Measurements from ENCODE around the gene RALGAPA2.

RALGAPA2 gene

DNA sequence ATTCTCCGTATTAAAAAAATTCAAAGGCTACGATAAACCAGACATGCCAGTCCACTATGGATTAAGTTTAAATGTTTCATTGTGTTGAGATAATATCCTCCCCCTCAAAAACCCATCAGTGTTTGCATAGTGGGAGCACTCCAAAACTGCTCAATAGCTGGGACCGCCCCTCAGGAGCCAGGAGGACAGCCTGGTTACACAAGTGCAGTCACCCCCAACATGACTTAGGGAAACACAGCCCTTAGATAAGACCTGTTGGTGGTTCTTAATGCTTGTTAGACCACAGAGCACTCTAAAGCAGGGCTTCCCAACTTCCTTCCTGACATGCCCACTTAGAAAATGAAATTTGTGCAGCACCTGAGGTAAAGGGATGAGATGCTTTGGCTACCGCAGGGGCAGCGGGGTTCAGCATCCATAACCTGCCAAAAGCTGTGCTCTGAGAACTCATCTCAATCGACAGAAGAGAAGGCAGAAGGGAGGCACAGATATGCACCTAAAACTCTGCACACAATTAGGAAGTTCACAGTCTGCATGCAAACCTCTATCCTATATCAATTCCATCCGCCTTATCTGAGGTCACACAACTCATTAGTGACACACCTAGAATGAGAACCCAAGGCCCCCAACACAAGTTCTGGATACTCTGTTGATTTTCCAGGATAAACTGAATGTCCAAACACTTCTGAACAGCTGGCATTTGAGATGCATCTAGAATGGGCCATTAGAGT lies 74.3 kb downstream of the RALGAPA2 start:
- H3K4me3 ChIP-seq (ENCODE audit: low read depth in 1 of 2, low read length in 2 of 2), result no peak overlapping the region
- no peaks in the 10 kb centered on the region for H3K27me3 ChIP-seq (ENCODE audit: control insufficient read depth in 1 of 2, insufficient read depth in 2 of 2, low read length in 2 of 2)
- no peaks in the 10 kb centered on the region for H3K4me1 ChIP-seq (ENCODE audit: control insufficient read depth in 1 of 2, insufficient read depth in 2 of 2, low read length in 2 of 2)
- peaks cover 21 to 57% of the 10 kb centered on the region in 2 donors for H3K36me3 ChIP-seq (ENCODE audit: control insufficient read depth in 1 of 2, insufficient read depth in 2 of 2, low read length in 2 of 2)
- H3K9me3 ChIP-seq (ENCODE audit: control insufficient read depth in 1 of 2, low read length in 2 of 2), result no peaks in the 10 kb centered on the region
- no peak overlapping the region for H3K27ac ChIP-seq (ENCODE audit: low read depth, low read length)
- no peak overlapping the region for H3K9ac ChIP-seq (ENCODE audit: low read depth in 1 of 2, low read length in 2 of 2)

DNA sequence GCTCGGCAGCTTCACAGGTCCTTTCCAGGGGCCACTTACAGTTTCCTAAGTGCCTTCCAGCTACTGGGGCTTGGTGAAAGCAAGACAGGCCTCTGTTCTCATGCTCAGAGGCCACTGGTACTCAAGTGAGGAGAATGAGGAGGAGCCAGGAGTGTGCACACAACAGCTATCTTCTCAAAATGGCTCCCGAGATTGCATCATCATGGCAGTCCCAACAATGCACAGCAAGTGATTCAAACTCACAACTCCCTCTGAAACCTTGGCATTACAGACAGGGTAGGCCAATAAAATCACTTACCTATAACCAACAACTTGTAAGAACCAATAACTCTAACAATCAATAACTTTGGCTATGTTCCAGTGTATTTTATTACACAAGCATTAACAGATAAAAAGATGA lies 77.4 kb downstream of the RALGAPA2 start:
- Histone ChIP-seq H3K9ac (ENCODE audit: low read depth in 1 of 2, low read length in 2 of 2) (no peak overlapping the region), H3K27ac (ENCODE audit: low read depth, low read length) (no peak overlapping the region), H3K27me3 (ENCODE audit: control insufficient read depth in 1 of 2, insufficient read depth in 2 of 2, low read length in 2 of 2) (no peaks in the 10 kb centered on the region), H3K9me3 (ENCODE audit: control insufficient read depth in 1 of 2, low read length in 2 of 2) (no peaks in the 10 kb centered on the region), H3K36me3 (ENCODE audit: control insufficient read depth in 1 of 2, insufficient read depth in 2 of 2, low read length in 2 of 2) (peaks cover 24 to 61% of the 10 kb centered on the region in 2 donors), H3K4me1 (ENCODE audit: control insufficient read depth in 1 of 2, insufficient read depth in 2 of 2, low read length in 2 of 2) (no peaks in the 10 kb centered on the region), H3K4me3 (ENCODE audit: low read depth in 1 of 2, low read length in 2 of 2) (no peak overlapping the region)

DNA sequence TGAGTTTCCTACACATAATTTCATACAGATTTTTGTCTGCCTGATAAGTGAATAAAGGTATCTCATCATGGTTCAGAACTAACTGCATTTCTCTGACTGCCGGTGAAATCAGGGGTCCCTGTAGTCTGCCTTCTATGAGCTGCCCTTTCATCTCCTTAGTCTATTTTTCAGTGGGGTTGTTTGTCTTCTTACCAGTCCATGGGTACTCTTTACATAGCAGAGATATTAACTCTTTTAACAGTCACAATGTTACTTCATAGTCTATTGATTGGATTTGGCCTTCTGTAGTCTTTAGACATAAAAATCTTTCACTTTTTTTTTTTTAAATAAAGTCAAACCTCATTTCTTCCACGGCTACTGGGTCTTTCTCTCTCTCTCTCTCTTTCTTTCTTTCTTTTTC lies 79.8 kb downstream of the RALGAPA2 start:
- Histone ChIP-seq H3K4me3 (ENCODE audit: low read depth in 1 of 2, low read length in 2 of 2) (no peak overlapping the region), H3K27ac (ENCODE audit: low read depth, low read length) (no peak overlapping the region), H3K9me3 (ENCODE audit: control insufficient read depth in 1 of 2, low read length in 2 of 2) (no peaks in the 10 kb centered on the region), H3K4me1 (ENCODE audit: control insufficient read depth in 1 of 2, insufficient read depth in 2 of 2, low read length in 2 of 2) (no peaks in the 10 kb centered on the region), H3K27me3 (ENCODE audit: control insufficient read depth in 1 of 2, insufficient read depth in 2 of 2, low read length in 2 of 2) (no peaks in the 10 kb centered on the region), H3K36me3 (ENCODE audit: control insufficient read depth in 1 of 2, insufficient read depth in 2 of 2, low read length in 2 of 2) (peaks cover 32 to 62% of the 10 kb centered on the region in 2 donors), H3K9ac (ENCODE audit: low read depth in 1 of 2, low read length in 2 of 2) (no peak overlapping the region)

DNA sequence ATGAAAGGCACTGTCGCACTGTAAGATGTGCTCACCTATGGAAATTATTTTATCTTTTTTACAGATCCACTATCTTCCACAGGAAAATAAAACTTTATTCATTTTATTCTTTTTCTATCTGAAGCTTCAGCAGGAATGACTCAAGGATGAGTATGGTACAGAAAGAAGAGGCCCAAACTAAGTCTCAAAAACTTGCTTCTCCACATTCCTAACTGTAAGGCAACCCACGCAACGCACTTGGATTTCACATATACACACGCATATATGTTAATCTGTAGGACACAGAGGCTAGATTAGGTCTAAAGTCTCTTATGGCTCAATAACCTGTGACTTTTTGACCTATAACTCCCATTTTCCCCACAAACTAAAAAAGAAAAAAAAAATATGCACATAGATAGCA lies 81.9 kb downstream of the RALGAPA2 start:
- H3K36me3 ChIP-seq (ENCODE audit: control insufficient read depth in 1 of 2, insufficient read depth in 2 of 2, low read length in 2 of 2), result peaks cover 41 to 67% of the 10 kb centered on the region in 2 donors
- no peaks in the 10 kb centered on the region for H3K27me3 ChIP-seq (ENCODE audit: control insufficient read depth in 1 of 2, insufficient read depth in 2 of 2, low read length in 2 of 2)
- H3K4me1 ChIP-seq (ENCODE audit: control insufficient read depth in 1 of 2, insufficient read depth in 2 of 2, low read length in 2 of 2), result no peaks in the 10 kb centered on the region
- H3K27ac ChIP-seq (ENCODE audit: low read depth, low read length), result no peak overlapping the region
- no peaks in the 10 kb centered on the region for H3K9me3 ChIP-seq (ENCODE audit: control insufficient read depth in 1 of 2, low read length in 2 of 2)
- no peak overlapping the region for H3K9ac ChIP-seq (ENCODE audit: low read depth in 1 of 2, low read length in 2 of 2)
- no peak overlapping the region for H3K4me3 ChIP-seq (ENCODE audit: low read depth in 1 of 2, low read length in 2 of 2)

DNA sequence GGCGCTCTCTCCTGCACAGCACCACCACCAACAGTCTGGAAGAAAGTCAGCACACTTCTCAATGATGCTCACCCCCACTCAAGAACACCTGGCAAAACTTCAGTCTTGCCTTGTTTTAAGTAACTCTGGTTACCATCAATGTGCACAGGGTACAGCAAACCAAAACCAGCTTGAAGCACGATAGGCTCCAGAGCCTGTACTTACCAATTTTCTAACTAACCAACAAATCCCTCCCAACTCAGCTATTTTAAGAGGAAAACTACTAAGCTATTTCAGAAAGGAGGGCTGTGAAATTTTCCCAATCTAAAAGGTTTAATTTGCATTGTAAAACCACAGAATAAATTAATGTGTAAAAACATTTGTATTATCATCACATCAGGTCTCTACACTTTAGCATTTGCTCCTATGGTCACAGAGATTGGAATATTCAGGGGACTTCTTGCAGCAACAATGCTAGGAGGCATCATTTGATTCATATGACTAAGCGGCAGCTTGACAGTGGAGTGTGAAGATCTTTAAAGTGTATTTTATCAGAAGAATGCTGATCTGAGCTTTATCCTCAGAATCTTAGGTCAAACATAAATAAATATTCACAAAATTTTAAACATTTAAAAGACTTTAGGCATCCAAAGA lies 82.8 kb downstream of the RALGAPA2 start:
- H3K4me3 ChIP-seq (ENCODE audit: low read depth in 1 of 2, low read length in 2 of 2), result no peak overlapping the region
- peaks cover 34 to 60% of the 10 kb centered on the region in 2 donors for H3K36me3 ChIP-seq (ENCODE audit: control insufficient read depth in 1 of 2, insufficient read depth in 2 of 2, low read length in 2 of 2)
- H3K9ac ChIP-seq (ENCODE audit: low read depth in 1 of 2, low read length in 2 of 2), result no peak overlapping the region
- no peaks in the 10 kb centered on the region for H3K9me3 ChIP-seq (ENCODE audit: control insufficient read depth in 1 of 2, low read length in 2 of 2)
- no peak overlapping the region for H3K27ac ChIP-seq (ENCODE audit: low read depth, low read length)
- H3K4me1 ChIP-seq (ENCODE audit: control insufficient read depth in 1 of 2, insufficient read depth in 2 of 2, low read length in 2 of 2), result no peaks in the 10 kb centered on the region
- no peaks in the 10 kb centered on the region for H3K27me3 ChIP-seq (ENCODE audit: control insufficient read depth in 1 of 2, insufficient read depth in 2 of 2, low read length in 2 of 2)

DNA sequence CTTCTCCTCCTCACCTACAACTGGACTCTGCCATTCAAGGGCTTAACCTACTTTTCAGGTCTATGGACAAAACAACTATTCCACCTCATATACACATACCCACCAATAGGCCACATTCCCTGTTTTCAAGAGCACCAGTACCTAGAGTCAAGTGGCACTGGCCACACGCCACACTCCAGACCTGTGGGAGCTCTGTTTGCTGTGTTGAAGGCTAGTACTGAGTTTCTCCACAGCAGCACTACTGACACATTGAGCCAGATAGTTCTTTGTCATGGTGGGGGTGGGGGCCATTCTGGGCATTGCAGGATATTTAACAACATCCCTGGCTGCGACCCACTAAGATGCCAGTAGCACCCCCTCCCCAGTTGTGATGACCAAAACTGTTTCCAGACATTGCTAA lies 84.1 kb downstream of the RALGAPA2 start:
- Histone ChIP-seq H3K27me3 (ENCODE audit: control insufficient read depth in 1 of 2, insufficient read depth in 2 of 2, low read length in 2 of 2) (no peaks in the 10 kb centered on the region), H3K4me1 (ENCODE audit: control insufficient read depth in 1 of 2, insufficient read depth in 2 of 2, low read length in 2 of 2) (no peaks in the 10 kb centered on the region), H3K9me3 (ENCODE audit: control insufficient read depth in 1 of 2, low read length in 2 of 2) (no peaks in the 10 kb centered on the region), H3K27ac (ENCODE audit: low read depth, low read length) (no peak overlapping the region), H3K9ac (ENCODE audit: low read depth in 1 of 2, low read length in 2 of 2) (no peak overlapping the region), H3K4me3 (ENCODE audit: low read depth in 1 of 2, low read length in 2 of 2) (no peak overlapping the region), H3K36me3 (ENCODE audit: control insufficient read depth in 1 of 2, insufficient read depth in 2 of 2, low read length in 2 of 2) (peaks cover 27 to 55% of the 10 kb centered on the region in 2 donors)

DNA sequence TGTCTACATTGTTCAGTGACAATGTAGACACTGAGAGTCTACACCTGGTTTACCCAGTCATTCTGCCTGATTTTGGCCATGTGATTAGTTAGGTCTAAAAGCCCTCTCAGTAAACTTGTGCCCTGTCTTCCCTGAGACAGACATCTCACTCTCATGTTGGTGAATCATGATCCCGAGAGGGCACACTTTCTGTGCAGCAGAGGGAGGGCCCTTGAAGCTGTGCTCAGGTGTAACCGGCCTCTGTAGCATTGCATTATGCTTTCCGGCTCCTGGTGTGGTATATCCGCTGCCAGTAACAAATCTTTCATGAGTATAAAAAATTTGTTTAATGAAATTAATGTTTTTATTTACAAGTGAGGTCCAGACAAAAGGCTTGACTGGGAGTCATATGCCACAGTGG lies 85.0 kb downstream of the RALGAPA2 start:
- Histone ChIP-seq H3K4me1 (ENCODE audit: control insufficient read depth in 1 of 2, insufficient read depth in 2 of 2, low read length in 2 of 2) (no peaks in the 10 kb centered on the region), H3K9ac (ENCODE audit: low read depth in 1 of 2, low read length in 2 of 2) (no peak overlapping the region), H3K4me3 (ENCODE audit: low read depth in 1 of 2, low read length in 2 of 2) (no peak overlapping the region), H3K27ac (ENCODE audit: low read depth, low read length) (no peak overlapping the region), H3K27me3 (ENCODE audit: control insufficient read depth in 1 of 2, insufficient read depth in 2 of 2, low read length in 2 of 2) (no peaks in the 10 kb centered on the region), H3K36me3 (ENCODE audit: control insufficient read depth in 1 of 2, insufficient read depth in 2 of 2, low read length in 2 of 2) (peaks cover 27 to 53% of the 10 kb centered on the region in 2 donors), H3K9me3 (ENCODE audit: control insufficient read depth in 1 of 2, low read length in 2 of 2) (no peaks in the 10 kb centered on the region)

DNA sequence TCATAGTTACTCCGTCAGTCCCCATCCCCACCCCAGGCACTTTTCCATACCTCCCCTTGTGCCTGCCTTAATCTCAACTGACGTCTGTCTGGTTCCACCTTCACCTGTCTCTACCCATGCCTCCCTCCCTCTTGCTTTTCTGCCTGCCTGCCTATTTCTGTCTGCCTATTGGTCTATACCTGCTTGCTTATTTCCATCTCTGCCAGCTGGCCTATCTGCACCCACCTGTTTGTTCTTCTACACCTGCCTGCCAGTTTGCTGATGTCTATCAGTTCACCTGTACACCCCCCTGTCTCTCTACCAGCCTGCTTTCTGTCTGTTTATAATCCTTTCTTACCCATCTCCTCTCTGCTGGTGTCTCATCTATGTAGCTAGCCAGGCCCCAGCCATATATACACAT lies 87.5 kb downstream of the RALGAPA2 start:
- H3K27ac ChIP-seq (ENCODE audit: low read depth, low read length), result no peak overlapping the region
- no peaks in the 10 kb centered on the region for H3K4me1 ChIP-seq (ENCODE audit: control insufficient read depth in 1 of 2, insufficient read depth in 2 of 2, low read length in 2 of 2)
- H3K27me3 ChIP-seq (ENCODE audit: control insufficient read depth in 1 of 2, insufficient read depth in 2 of 2, low read length in 2 of 2), result no peaks in the 10 kb centered on the region
- H3K9ac ChIP-seq (ENCODE audit: low read depth in 1 of 2, low read length in 2 of 2), result no peak overlapping the region
- no peak overlapping the region for H3K4me3 ChIP-seq (ENCODE audit: low read depth in 1 of 2, low read length in 2 of 2)
- no peaks in the 10 kb centered on the region for H3K9me3 ChIP-seq (ENCODE audit: control insufficient read depth in 1 of 2, low read length in 2 of 2)
- peaks cover 24 to 49% of the 10 kb centered on the region in 2 donors for H3K36me3 ChIP-seq (ENCODE audit: control insufficient read depth in 1 of 2, insufficient read depth in 2 of 2, low read length in 2 of 2)

DNA sequence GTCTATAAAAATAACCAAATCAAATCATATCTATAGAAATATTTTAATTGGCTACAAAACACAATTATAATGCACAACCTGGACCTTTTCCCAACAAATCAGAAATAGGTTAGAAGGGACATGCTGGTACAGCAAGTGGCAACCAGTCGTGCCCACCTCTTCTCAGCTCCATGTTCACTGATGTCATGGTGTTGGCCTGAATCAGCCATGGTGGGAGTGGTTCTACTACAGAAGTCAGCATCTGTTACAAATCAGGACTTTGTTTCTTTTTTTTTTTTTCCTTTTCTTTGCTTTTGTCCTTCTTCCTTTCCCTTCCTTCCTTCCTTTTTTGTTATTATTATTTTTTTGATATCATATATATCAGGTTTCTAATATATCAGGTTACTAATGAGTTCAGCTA lies 91.2 kb downstream of the RALGAPA2 start:
- H3K4me3 ChIP-seq (ENCODE audit: low read depth in 1 of 2, low read length in 2 of 2), result no peak overlapping the region
- no peak overlapping the region for H3K27ac ChIP-seq (ENCODE audit: low read depth, low read length)
- H3K4me1 ChIP-seq (ENCODE audit: control insufficient read depth in 1 of 2, insufficient read depth in 2 of 2, low read length in 2 of 2), result no peaks in the 10 kb centered on the region
- no peaks in the 10 kb centered on the region for H3K9me3 ChIP-seq (ENCODE audit: control insufficient read depth in 1 of 2, low read length in 2 of 2)
- H3K27me3 ChIP-seq (ENCODE audit: control insufficient read depth in 1 of 2, insufficient read depth in 2 of 2, low read length in 2 of 2), result no peaks in the 10 kb centered on the region
- peaks cover 7 to 21% of the 10 kb centered on the region in 2 donors for H3K36me3 ChIP-seq (ENCODE audit: control insufficient read depth in 1 of 2, insufficient read depth in 2 of 2, low read length in 2 of 2)
- H3K9ac ChIP-seq (ENCODE audit: low read depth in 1 of 2, low read length in 2 of 2), result no peak overlapping the region

DNA sequence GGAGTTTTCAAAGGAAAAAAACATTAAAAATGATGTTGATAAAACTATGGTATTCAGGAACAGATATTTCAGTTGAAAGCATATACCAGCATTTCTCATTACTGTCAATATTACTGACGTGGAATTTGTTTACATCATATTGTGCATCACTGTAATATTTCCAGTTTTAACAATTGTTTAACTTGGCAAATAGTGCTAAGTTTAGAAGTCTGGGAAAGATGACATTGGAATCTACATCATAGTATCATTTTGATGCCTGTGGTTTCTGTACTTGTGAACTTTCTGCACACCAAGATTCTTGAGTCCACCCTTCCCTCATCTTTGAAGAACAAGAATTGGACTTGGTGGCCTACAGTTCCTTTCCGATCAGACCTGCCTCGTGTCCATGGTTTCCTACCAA lies 98.1 kb downstream of the RALGAPA2 start:
- Histone ChIP-seq H3K4me3 (ENCODE audit: low read depth in 1 of 2, low read length in 2 of 2) (no peak overlapping the region), H3K27me3 (ENCODE audit: control insufficient read depth in 1 of 2, insufficient read depth in 2 of 2, low read length in 2 of 2) (no peaks in the 10 kb centered on the region), H3K4me1 (ENCODE audit: control insufficient read depth in 1 of 2, insufficient read depth in 2 of 2, low read length in 2 of 2) (no peaks in the 10 kb centered on the region), H3K9ac (ENCODE audit: low read depth in 1 of 2, low read length in 2 of 2) (no peak overlapping the region), H3K36me3 (ENCODE audit: control insufficient read depth in 1 of 2, insufficient read depth in 2 of 2, low read length in 2 of 2) (peaks cover 15 to 29% of the 10 kb centered on the region in 2 donors), H3K27ac (ENCODE audit: low read depth, low read length) (no peak overlapping the region), H3K9me3 (ENCODE audit: control insufficient read depth in 1 of 2, low read length in 2 of 2) (no peaks in the 10 kb centered on the region)

All from duodenal mucosa (tissue), 2 donors.